ENCODE results near the gene TRIM24.
"Not testable (repeated sequence)": the region's sequence is repeated elsewhere in the genome, so short reads cannot be mapped to it uniquely, and the experiment has no call there.

Gene TRIM24

DNA sequence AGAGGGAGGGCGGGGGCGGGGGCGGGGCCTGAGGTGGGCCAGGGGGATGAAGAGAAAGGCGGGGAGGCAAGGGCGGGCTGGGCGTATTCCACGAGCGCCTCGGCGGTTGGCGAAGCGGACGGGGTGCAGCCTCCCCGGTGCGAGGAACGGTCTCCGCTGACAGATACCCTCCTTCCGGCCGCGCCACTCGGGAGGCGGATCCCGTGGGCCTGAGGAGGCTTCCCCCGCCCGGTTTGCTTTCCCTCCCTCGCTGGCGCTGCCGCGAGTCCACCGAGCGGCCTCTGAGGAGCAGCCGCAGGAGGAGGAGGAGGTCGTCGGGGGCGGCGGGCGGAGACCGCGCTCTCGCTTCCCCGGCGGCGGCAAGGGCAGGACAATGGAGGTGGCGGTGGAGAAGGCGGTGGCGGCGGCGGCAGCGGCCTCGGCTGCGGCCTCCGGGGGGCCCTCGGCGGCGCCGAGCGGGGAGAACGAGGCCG is at the start of gene TRIM24:
TRIM24 (plus strand) TSS at position 84 of the 473 bp plus-strand sequence; CDS start at position 374, 290 bp downstream.
- DNase-seq (ENCODE audit: low spot score), result peak; percentile 98

GRCh38 chr7:138412077-138412476 is 48.0 kb upstream of the TRIM24 start:
- not testable (repeated sequence) for DNase-seq (ENCODE audit: low spot score)

DNA sequence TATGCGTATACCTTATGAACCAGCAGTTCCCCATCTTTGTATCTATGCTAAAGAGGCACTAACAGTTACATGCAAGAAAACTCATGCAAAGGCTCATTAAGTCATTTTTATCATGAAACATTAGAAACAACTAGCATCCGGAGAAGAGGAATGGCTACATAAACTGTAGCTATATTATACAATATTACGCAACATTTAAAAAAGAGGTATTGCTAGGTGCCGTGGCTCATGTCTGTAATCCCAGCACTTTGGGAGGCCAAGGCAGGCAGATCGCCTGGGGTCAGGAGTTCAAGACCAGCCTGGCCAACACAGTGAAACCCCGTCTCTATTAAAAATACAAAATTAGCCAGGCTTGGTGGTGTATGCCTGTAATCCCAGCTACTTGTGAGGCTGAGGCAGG is 47.1 kb upstream of the TRIM24 start:
- not testable (repeated sequence) for DNase-seq (ENCODE audit: low spot score)

- DNase-seq (ENCODE audit: low spot score), result no peak
Observed at GRCh38 chr7:138417078-138417700, 42.9 kb upstream of the TRIM24 start.

GRCh38 chr7:138417764-138418163 is 42.3 kb upstream of the TRIM24 start:
- no peak for DNase-seq (ENCODE audit: low spot score)

GRCh38 chr7:138418403-138418802 is 41.7 kb upstream of the TRIM24 start:
- not testable (repeated sequence) for DNase-seq (ENCODE audit: low spot score)

GRCh38 chr7:138425026-138425425 is 35.0 kb upstream of the TRIM24 start:
- no peak for DNase-seq (ENCODE audit: low spot score)

DNA sequence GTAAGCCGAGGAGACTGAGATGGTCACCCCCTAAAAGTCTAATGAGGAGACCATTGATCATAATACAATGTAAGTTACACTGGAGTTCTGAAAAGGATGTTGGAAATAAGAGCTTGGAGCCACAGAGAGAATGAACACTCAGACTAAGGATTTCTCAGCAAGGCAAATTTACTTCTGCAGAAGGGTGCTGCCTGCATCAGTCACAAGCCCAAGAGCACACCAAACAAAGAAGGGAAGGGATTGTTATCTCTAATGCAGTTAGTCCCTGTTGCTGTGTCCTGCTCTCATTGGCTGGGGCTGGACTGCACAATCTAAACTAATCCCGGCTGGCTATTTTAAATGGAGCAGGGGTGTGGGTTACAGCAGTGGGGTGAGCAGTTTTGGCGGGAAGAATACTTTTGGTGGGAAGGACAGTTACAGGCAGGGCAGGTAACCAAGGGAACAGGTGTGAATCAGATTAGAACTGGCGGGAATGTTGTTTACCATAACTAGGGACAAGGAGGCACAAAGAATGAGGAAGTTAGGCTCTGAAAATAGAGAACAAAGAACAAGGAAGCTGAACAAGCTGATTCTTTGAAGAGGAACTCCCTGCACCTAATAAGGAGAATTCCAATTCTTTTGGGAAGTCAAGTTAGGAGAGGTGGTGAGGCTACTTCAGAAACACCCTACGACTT is 30.3 kb upstream of the TRIM24 start:
- no peak for DNase-seq (ENCODE audit: low spot score)

GRCh38 chr7:138431517-138431916 is 28.5 kb upstream of the TRIM24 start:
- no peak for DNase-seq (ENCODE audit: low spot score)

DNA sequence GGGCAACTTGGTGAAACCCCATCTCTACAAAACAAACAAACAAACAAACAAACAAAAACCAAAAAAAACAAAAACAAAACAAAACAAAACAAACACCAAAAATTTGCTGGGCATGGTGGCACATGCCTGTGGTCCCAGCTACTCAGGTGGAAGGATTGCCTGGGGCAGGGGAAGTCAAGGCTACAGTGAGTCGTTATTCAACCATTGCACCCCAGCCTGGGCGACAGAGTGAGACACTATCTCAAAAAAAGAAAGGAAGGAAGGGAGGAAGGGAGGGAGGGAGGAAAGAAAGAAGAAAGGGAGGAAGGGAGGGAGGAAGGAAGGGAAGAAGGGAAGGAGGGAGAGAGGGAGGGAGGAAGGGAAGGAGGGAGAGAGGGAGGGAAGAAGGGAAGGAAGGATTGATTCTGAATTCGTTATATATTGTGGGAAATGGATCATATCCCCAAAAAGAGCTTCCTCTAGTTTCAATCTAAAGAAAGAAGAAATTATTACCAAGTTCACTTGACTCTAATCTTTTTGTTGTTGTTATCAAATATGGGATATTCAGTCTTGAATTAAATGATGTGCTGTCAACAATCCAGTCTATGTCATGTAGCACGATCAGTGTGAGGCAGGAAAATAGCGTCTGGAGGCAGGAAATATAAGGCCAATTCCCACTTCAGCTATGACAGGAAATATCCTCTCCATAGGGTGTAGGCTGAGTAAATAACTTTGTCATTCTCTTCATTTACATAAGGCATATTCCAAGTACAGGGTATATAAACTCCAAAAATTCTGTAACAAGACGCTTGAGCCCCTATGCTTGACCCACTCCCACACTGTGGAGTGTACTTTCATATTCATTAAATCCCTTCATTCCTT is 26.2 kb upstream of the TRIM24 start:
- no peak for DNase-seq (ENCODE audit: low spot score)

GRCh38 chr7:138434597-138435019 is 25.5 kb upstream of the TRIM24 start:
- DNase-seq (ENCODE audit: low spot score), result no peak

- no peak for DNase-seq (ENCODE audit: low spot score)
Observed at GRCh38 chr7:138435231-138435919, 24.7 kb upstream of the TRIM24 start.

DNA sequence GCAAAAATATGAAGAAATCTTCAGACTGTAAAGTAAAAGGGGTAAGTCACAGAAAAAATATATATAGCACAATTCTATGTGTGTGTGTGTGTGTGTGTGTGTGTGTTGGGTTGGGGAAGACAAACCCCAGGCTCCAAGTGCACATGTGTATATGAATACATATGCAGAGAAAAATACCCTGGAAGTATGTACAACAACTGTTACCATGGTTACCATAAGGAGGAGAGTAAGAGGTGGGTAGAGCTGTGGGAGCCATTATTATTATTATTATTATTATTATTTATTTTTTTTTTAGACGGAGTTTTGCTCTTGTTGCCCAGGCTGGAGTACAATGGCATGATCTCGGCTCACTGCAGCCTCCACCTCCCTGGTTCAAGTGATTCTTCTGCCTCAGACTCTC is 23.7 kb upstream of the TRIM24 start:
- DNase-seq (ENCODE audit: low spot score), result no peak

- DNase-seq (ENCODE audit: low spot score), result no peak
Observed at GRCh38 chr7:138440460-138440859, 19.6 kb upstream of the TRIM24 start.

DNA sequence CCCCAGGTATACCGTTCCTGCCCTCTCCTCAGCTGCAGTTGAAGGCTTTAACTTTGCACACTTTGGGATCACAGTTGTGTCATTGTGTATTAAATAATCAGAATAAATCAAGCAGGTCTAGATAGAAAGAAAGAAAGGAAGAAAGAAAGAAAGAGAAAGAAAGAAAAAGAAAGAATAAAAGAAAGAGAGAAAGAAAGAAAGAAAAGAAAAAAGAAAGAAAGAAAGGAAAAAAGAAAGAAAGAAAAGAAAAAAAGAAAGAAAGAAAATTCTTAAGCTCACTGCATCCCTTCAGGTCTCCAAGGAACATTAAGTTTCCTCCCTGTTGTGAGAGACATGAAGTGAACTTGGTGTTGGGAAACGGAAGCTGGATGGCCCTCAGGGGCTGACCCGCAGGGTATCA is 17.2 kb upstream of the TRIM24 start:
- DNase-seq (ENCODE audit: low spot score), result no peak

DNA sequence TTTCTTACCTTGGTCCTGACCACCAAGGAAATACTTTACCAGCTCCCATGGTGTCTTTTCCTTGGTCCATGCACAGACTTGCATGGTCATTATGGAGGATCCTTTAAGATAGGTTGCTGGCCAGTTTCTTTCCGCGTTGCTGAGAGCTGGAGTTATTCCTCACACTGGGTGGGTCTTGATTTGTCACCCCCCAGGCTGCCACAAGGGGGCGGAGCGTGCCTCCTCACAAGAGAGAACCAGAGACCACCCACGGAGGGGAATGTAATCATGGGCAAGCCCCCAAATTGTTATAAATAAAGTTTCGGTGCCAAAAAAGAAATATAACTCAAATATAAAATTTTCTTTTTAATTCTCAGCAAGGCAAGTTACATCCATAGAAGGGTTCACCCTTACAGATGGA is 10.5 kb upstream of the TRIM24 start:
- DNase-seq (ENCODE audit: low spot score), result no peak

- DNase-seq (ENCODE audit: low spot score), result no peak
Observed at GRCh38 chr7:138455609-138456008, 4.5 kb upstream of the TRIM24 start.

DNA sequence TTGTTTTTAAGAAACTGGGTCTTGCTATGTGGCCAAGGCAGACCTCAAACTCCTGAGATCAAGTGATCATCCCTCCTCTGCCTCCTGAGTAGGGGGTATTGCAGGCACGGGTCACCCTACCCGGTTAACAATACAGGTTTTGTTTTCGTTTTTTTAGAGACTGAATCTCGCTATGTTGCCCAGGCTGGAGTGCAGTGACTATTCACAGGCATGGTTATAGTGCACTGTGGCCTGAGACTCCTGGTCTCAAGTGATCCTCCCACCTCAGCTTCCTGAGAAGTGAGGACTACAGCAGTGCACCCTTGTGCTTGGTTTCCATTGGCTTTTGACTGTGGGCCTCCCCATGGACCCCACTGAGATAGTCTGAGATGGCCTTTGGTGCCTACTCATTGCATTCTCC is 3.8 kb upstream of the TRIM24 start:
- no peak for DNase-seq (ENCODE audit: low spot score)

- DNase-seq (ENCODE audit: low spot score), result no peak
Observed at GRCh38 chr7:138458576-138459412, 1.3 kb upstream of the TRIM24 start.

DNA sequence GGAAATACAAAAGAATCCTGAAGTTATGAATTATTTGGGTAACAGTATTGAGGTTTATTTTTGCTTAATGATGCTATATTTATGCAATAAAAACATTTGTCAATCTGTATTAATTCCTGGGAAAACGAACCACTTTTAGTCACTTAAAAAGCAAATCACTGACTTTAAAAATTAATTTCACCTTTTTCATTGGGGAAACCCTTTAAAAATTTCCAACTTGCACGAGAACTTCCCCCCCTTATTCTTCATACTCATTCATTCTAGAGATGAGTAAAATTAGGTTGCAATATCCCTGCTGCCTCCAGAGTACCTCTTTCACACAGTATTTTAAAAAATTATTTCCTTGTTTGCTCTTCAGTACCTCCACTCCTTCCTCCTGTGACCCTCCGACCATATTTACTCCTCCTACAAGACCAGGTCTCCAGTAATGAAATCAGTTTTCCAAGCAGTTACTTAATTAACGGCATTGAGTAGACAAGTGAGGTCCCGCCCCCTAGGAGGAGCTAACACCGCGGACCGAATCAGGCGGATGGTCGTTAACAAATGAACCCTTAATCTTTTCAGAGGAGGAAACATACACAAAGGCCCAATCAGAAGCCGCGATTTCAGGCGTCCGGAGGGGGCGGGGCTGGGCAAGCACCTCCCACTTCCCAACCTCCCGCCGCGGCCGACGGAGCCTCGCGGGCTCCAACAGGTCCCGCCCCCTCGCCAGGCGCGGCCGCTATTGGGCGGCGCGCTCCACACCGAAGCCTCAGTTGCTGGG is 465 bp upstream of the TRIM24 start:
- no peak for DNase-seq (ENCODE audit: low spot score)

Measured in SW480 (cell line).